Smooth muscle cell (in vitro differentiated cells): ENCODE measurements around the gene LRRC34. TPM values are rescaled to one million over a fixed set of nuclear protein-coding genes. Genes with fewer than 3 reads are reported as not detected.

Experiments
- DNase-seq: peaks from one replicate; lab custom pipeline; 2025; ENCODE audit not compliant: unreplicated experiment; lab: John Stamatoyannopoulos, UW
- H2AFZ ChIP-seq: fragments of 200-600 bp; sonication (generic); 2 replicates; pipeline ENCODE4 v1.6.0; 2016; ENCODE audit warnings: antibody characterized with exemption, low read depth, mild to moderate bottlenecking
- H3F3A ChIP-seq: fragments of 200-600 bp; sonication (generic); 2 replicates; pipeline ENCODE4 v1.6.0; 2017; ENCODE audit warnings: antibody characterized with exemption, low read depth
- H3K27ac ChIP-seq: fragments of 200-600 bp; sonication (generic); 2 replicates; pipeline ENCODE4 v1.5.1; 2016; ENCODE audit warnings: low read depth, mild to moderate bottlenecking
- H3K27me3 ChIP-seq: fragments of 200-600 bp; sonication (generic); 2 replicates; pipeline ENCODE4 v1.6.1; 2016; ENCODE audit warnings: low read depth, mild to moderate bottlenecking
- H3K36me3 ChIP-seq: fragments of 200-600 bp; sonication (generic); 2 replicates; pipeline ENCODE4 v1.5.1; 2016; ENCODE audit warnings: low read depth
- H3K4me1 ChIP-seq: fragments of 200-600 bp; sonication (generic); 2 replicates; pipeline ENCODE4 v1.5.1; 2016; ENCODE audit warnings: low read depth
- H3K4me2 ChIP-seq: fragments of 200-600 bp; sonication (generic); 2 replicates; pipeline ENCODE4 v1.6.0; 2016; ENCODE audit warnings: mild to moderate bottlenecking
- H3K4me3 ChIP-seq: fragments of 200-600 bp; sonication (generic); 2 replicates; pipeline ENCODE4 v1.5.1; 2016; ENCODE audit warnings: mild to moderate bottlenecking
- H3K79me2 ChIP-seq: fragments of 200-600 bp; sonication (generic); 2 replicates; pipeline ENCODE4 v1.6.0; 2016; ENCODE audit warnings: low read depth, mild to moderate bottlenecking
- H3K9ac ChIP-seq: fragments of 200-600 bp; sonication (generic); 2 replicates; pipeline ENCODE4 v1.6.0; 2016; ENCODE audit warnings: low read depth
- H3K9me3 ChIP-seq: fragments of 200-600 bp; sonication (generic); replicated peaks from 2 replicates; pipeline ENCODE4 v1.5.1; 2016; ENCODE audit warnings: low read depth
- H4K20me1 ChIP-seq: fragments of 200-600 bp; sonication (generic); 2 replicates; pipeline ENCODE4 v1.6.0; 2016; ENCODE audit warnings: low read depth
- CTCF ChIP-seq: fragments of 200-600 bp; sonication (generic); IDR thresholded peaks from 2 replicates; pipeline ENCODE4 v1.5.1; 2017; ENCODE audit warnings: borderline replicate concordance, mild to moderate bottlenecking, antibody characterized with exemption; ENCODE audit not compliant: insufficient read depth, poor library complexity, severe bottlenecking
- WGBS: methylation state at CpG from one replicate; pipeline ENCODE4 v1.1.7; 2016; ENCODE audit warnings: low lambda C conversion rate; 5-methylcytosine and 5-hydroxymethylcytosine counted together
- polyA plus RNA-seq: library from polyadenylated mRNA; unstranded; fragments of >200 nt; fragmentation: Nextera tagmentation; extraction: Ambion mirVana; gene quantifications from 2 replicates; pipeline ENCODE4 v1.2.1, GENCODE V29; 2016
- total RNA-seq: library from RNA; depleted of rRNA; stranded (reverse); fragments of >200 nt; gene quantifications from 2 replicates; pipeline ENCODE4 v1.2.3, GENCODE V29; 2014

LRRC34 gene
- total and polyA plus RNA-seq, 2 experiments from 2014 or later, result 1.8 to 2.5 TPM

- Histone ChIP-seq H3K79me2 (no peaks in the 10 kb centered on the region), H3K27ac (peak overlapping the region; percentile 60), H3K9me3 (no peaks in the 10 kb centered on the region), H3K4me2 (no peak overlapping the region), H3K36me3 (no peaks in the 10 kb centered on the region), H2AFZ (peak overlapping the region; percentile 87), H3F3A (peaks cover 7% of the 10 kb centered on the region), H4K20me1 (no peaks in the 10 kb centered on the region), H3K9ac (peak overlapping the region; percentile 21), H3K27me3 (peaks cover 2% of the 10 kb centered on the region), H3K4me1 (peaks cover 5% of the 10 kb centered on the region), H3K4me3 (no peak overlapping the region)
- WGBS, result 67% methylated on average over 3 of the region's 3 CpGs
- TF ChIP-seq CTCF, result no peak
- no peak for DNase-seq
Measured at GRCh38 chr3:169836942-169837275, 24.2 kb upstream of the LRRC34 start.

GRCh38 chr3:169836078-169836941, 23.6 kb upstream of the LRRC34 start:
- H3K4me2 ChIP-seq, result peak overlapping the region; percentile 43
- peak overlapping the region; percentile 87 for H2AFZ ChIP-seq
- no peak overlapping the region for H3K4me3 ChIP-seq
- TF ChIP-seq CTCF, result no peak
- H3F3A ChIP-seq, result peaks cover 7% of the 10 kb centered on the region
- H3K27me3 ChIP-seq, result peaks cover 2% of the 10 kb centered on the region
- peak overlapping the region; percentile 60 for H3K27ac ChIP-seq
- peak overlapping the region; percentile 21 for H3K9ac ChIP-seq
- no peaks in the 10 kb centered on the region for H3K79me2 ChIP-seq
- H4K20me1 ChIP-seq, result no peaks in the 10 kb centered on the region
- no peaks in the 10 kb centered on the region for H3K36me3 ChIP-seq
- WGBS, result 21% methylated on average over 5 of the region's 5 CpGs
- peaks cover 5% of the 10 kb centered on the region for H3K4me1 ChIP-seq
- H3K9me3 ChIP-seq, result no peaks in the 10 kb centered on the region
- DNase-seq, result no peak

GRCh38 chr3:169835533-169835932, 22.8 kb upstream of the LRRC34 start:
- TF ChIP-seq CTCF, result no peak
- peaks cover 5% of the 10 kb centered on the region for H3K4me1 ChIP-seq

GRCh38 chr3:169827712-169828111, 15.0 kb upstream of the LRRC34 start:
- no peaks in the 10 kb centered on the region for H3K4me1 ChIP-seq
- H3K9me3 ChIP-seq, result no peaks in the 10 kb centered on the region
- WGBS, result 89% methylated on average over 4 of the region's 4 CpGs
- no peaks in the 10 kb centered on the region for H3F3A ChIP-seq
- no peak overlapping the region for H2AFZ ChIP-seq
- H3K4me2 ChIP-seq, result no peak overlapping the region
- no peak overlapping the region for H3K4me3 ChIP-seq
- no peaks in the 10 kb centered on the region for H4K20me1 ChIP-seq
- no peak for DNase-seq
- no peaks in the 10 kb centered on the region for H3K36me3 ChIP-seq
- no peak overlapping the region for H3K27ac ChIP-seq
- H3K9ac ChIP-seq, result no peak overlapping the region
- H3K79me2 ChIP-seq, result no peaks in the 10 kb centered on the region
- no peaks in the 10 kb centered on the region for H3K27me3 ChIP-seq
- no peak for TF ChIP-seq CTCF

More at GRCh38 chr3:169835533-169835932, 22.8 kb upstream of the LRRC34 start:
- H3K79me2 ChIP-seq, result no peaks in the 10 kb centered on the region
- DNase-seq, result no peak
- H3K4me3 ChIP-seq, result no peak overlapping the region
- no peaks in the 10 kb centered on the region for H4K20me1 ChIP-seq
- no peaks in the 10 kb centered on the region for H3K36me3 ChIP-seq
- H3K4me2 ChIP-seq, result no peak overlapping the region
- H3K9ac ChIP-seq, result no peak overlapping the region
- peak overlapping the region; percentile 60 for H3K27ac ChIP-seq
- H3K9me3 ChIP-seq, result no peaks in the 10 kb centered on the region
- WGBS, result 79% methylated on average over 1 of the region's 1 CpG
- H3F3A ChIP-seq, result peaks cover 7% of the 10 kb centered on the region
- peak overlapping the region; percentile 87 for H2AFZ ChIP-seq
- peaks cover 2% of the 10 kb centered on the region for H3K27me3 ChIP-seq
